T47D (cell line): Measurements from ENCODE around the gene TMEM176A.

ENCODE experiments used
- DNase-seq, 2 experiments: peaks; one replicate each; pipeline versions ENCODE4 v3.0.0 to v3.0.0-alpha.2; 2011 to 2012; ENCODE audit warnings: low read depth in 1 of 2, low spot score in 1 of 2
- JUND ChIP-seq: IDR thresholded peaks from 2 replicates; pipeline ENCODE4 v1.6.1; 2012; ENCODE audit warnings: low read depth
- in situ Hi-C: cut with HindIII; loops from 2 replicates; pipeline ENCODE4 v1.10.0; 2016; ENCODE audit warnings: low sequenced_read_pairs, low pct_unique_long_range_greater_than_20kb

TMEM176A gene

GRCh38 chr7:150835019-150835418 lies 34.5 kb downstream of the TMEM176A start:
- no peak for DNase-seq
- no peak for TF ChIP-seq JUND
- in situ Hi-C loops = no loop called here

GRCh38 chr7:150835702-150836280 lies 35.2 kb downstream of the TMEM176A start:
- in situ Hi-C loops = no loop called here
- no peak for TF ChIP-seq JUND
- peak in 1 of 2 experiments; percentile 39 for DNase-seq

DNA sequence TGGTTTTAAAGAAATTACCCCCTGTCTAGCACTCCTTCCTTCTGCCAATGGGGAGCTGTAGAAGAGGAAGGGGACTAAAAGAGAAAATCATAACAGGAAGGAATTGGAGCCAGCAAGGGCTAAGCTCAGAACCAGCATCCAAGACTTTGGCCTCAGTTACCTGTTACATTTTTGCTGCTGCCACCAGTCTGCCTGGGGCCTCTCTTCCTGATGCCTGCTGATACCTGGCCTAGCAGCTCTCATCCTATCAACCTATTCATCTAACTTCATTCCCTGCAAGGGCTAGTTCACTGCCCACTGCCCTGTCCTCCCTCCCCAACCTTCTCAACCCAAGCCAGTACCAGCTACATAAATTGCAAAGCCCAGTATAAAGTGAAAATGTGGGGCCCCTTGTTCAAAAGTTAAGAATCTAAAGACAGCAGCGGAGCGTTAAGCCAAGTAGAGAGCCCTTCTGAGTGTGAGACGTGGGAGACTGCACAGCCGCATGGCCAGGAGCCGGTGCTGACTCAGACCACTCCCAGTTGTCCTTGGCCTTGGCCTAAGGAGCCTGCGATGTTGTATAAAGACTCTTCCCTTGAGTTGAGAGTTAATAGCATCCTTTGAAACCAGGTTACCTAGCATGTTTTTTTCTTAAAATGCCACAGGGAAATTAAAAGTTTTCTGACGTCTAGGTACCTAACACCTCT lies 38.5 kb downstream of the TMEM176A start:
- no peak for TF ChIP-seq JUND
- in situ Hi-C loops = no loop called here
- peak in 1 of 2 experiments; percentile 40 for DNase-seq

GRCh38 chr7:150842018-150842417 lies 41.4 kb downstream of the TMEM176A start:
- in situ Hi-C loops = no loop called here
- no peak for DNase-seq
- no peak for TF ChIP-seq JUND

DNA sequence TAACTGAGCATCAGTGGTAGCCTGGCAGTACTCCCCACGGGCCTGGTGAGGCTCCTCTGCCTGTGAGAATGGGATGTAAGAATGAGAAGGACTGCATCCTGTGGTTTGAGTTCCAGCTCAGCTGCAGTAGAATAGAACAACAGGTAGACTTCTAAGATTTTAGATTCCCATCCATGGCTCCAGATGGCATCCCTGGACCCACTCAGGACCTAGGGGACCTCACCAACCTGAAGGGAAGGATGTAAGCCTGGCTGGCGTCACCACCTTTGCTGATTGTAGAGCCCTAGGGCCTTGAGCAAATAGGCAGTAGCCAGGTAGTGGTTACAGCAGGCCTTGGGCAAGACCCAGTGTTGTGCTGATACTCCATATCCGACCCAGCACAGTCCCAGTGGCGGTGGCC lies 42.1 kb downstream of the TMEM176A start:
- no peak for TF ChIP-seq JUND

DNA sequence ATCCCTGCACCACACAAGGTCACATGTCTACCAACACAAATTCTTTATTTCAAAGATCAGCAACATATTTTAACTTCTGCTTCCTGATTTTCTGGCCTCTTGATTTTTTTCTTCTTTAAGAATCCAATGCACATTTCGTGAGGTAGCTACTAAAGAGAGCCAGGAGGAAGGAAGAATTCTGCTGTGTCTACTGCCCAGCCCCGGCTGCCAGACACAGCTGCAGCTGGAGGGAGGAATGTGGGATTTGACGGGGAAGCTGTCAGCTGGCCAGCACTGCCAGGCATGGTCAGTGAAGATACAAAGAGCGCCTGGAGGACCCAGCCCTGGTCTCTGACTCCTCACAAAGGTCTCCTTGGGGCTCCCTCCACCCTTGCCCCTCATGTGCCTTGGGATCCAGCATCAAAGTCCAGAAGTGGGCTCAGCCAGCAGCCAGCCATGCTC lies 44.9 kb downstream of the TMEM176A start:
- DNase-seq = no peak
- no peak for TF ChIP-seq JUND
- in situ Hi-C loops = no loop called here

More for the DNA sequence above, 42.1 kb downstream of the TMEM176A start:
- DNase-seq = no peak
- in situ Hi-C loops = no loop called here

- in situ Hi-C loops = no loop called here
- TF ChIP-seq JUND = no peak
- no peak for DNase-seq
Observed at GRCh38 chr7:150846291-150847115, 45.9 kb downstream of the TMEM176A start.

DNA sequence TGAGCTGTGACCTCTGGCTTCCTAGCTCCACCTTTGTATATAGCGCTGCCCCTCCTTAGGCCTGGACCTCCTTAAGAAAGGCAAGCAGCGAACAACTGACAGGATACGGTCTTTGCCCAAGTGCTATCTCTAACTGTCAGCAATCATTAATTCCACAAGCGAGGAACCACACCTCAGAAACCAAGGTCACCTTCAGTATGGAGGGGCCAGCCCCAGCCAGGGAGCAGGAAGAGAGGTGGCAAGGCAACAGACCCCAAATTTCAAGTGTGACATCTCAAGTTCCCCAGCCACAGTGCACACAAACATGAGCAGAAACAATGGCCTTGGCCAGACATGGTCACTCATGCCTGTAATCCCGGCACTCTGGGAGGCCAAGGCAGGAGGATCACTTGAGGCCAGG lies 47.0 kb downstream of the TMEM176A start:
- DNase-seq = no peak
- no peak for TF ChIP-seq JUND
- in situ Hi-C loops = no loop called here

- no peak for DNase-seq
- in situ Hi-C loops = no loop called here
- TF ChIP-seq JUND = no peak
Observed at GRCh38 chr7:150848111-150848510, 47.5 kb downstream of the TMEM176A start.

DNA sequence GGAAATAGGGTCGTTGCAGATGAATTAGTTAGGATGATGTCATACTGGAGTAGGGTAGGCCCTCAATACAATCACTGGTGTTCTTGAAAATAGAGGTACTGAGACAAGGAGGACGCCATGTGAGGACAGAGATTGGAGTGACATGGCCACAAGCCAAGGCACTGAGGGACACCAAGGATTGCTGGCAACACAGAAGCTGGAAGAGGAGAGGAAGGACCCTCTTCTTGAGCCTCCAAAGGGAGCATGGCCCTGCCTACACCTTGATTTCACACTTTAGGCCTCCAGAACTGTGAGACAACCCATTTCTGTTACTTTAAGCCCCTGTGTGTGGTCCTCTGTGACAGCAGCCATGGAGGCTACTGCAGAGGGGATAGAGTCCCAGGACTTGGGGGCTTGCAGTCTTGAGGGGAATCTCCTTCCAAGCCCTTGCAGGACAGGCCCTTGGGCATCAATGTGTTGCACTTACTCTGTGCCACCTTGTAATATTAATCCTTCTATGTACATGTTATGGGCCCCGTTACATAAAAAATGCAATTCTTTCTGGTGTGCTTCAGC lies 48.1 kb downstream of the TMEM176A start:
- in situ Hi-C loops = no loop called here
- DNase-seq = no peak

DNA sequence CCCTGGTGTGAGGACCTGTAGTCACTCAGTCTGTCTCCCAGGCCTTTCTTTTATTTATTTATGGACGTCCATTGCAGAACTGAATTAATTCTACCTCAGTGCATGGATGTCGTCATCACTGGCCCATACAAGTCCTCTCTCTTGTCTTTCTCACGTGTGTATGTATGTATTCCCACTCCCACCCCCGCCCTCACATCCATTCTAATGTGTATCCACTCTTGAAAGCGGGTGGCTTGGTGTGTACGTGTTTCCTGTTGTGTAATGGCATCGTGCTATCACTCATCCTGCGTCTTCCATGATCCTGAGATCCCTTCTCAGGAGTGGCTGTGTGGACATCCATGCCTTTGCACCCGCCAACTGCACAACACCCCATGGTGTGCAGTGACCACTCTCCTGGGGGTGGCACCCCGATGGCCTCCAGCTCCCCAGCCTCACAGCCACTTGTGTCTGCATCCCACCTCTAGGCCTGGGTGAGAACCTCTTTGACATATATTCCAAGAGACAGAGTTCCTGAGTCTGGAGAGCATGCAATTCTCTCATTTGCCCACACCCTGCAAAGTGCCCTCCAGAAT lies 48.7 kb downstream of the TMEM176A start:
- in situ Hi-C loops = no loop called here

More for the DNA sequence above, 48.1 kb downstream of the TMEM176A start:
- no peak for TF ChIP-seq JUND

GRCh38 chr7:150850273-150850672 lies 49.7 kb downstream of the TMEM176A start:
- in situ Hi-C loops = no loop called here
- DNase-seq = no peak
- TF ChIP-seq JUND = no peak

More for the DNA sequence above, 48.7 kb downstream of the TMEM176A start:
- no peak for DNase-seq
- TF ChIP-seq JUND = no peak
